A549 (cell line): ENCODE measurements around the gene YLPM1.

ENCODE experiments used
- CHD2 ChIP-seq: fragments of 150-350 bp; IDR thresholded peaks from 2 replicates; pipeline ENCODE4 v1.6.1; 2014; ENCODE audit warnings: low read length; ENCODE audit not compliant: partially characterized antibody
- CHD4 ChIP-seq: fragments of 200-600 bp; sonication (generic); IDR thresholded peaks from 2 replicates; pipeline ENCODE4 v1.6.1; 2016; ENCODE audit warnings: antibody characterized with exemption, mild to moderate bottlenecking, borderline replicate concordance
- EP300 ChIP-seq, 2 experiments: fragments of >200 bp; sonication (Bioruptor Twin); formaldehyde crosslinking; IDR thresholded peaks; 2 replicates in 1 of 2; 3 replicates in 1 of 2; pipeline ENCODE4 v1.6.1; 2016 to 2017
- ESRRA ChIP-seq: fragments of 150-350 bp; IDR thresholded peaks from 2 replicates; pipeline ENCODE4 v1.6.1; 2014; ENCODE audit warnings: mild to moderate bottlenecking, low read length, borderline replicate concordance
- KDM1A ChIP-seq: fragments of 200-600 bp; sonication (generic); IDR thresholded peaks from 2 replicates; pipeline ENCODE4 v1.6.1; 2016; ENCODE audit warnings: low read depth, mild to moderate bottlenecking
- POLR2A ChIP-seq: IDR thresholded peaks from 2 replicates; pipeline ENCODE4 v1.6.1; 2012; ENCODE audit warnings: mild to moderate bottlenecking, low read length
- TF ChIP-seq, protein P1 (sequence below): IDR thresholded peaks from 2 replicates; pipeline ENCODE4 v1.6.1; 2012
- TF ChIP-seq, protein P2 (sequence below): fragments of >200 bp; sonication (Bioruptor Twin); formaldehyde crosslinking; IDR thresholded peaks from 3 replicates; pipeline ENCODE4 v1.5.1; 2016

DNA sequence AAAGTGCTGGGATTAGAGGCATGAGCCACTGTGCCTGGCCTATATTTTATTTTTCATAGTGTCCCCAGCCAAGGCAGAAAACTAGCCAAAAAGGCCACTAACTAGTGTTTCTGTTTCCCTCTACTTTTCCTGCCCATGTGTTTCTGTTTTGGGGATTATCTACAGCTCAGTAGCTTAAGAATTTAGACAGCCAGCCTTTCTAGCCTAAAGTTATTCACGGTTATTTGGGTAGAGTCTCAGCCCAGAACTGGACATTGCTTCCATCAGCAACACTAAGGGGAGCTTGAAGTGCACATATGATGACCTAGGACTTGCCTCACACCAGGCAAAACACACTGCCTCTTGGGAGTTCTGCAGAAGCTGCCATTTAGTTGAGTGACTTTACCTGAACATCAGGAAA, 94.9 kb downstream of the YLPM1 start:
- no peak for TF ChIP-seq POLR2A
- TF ChIP-seq, protein P1, sequence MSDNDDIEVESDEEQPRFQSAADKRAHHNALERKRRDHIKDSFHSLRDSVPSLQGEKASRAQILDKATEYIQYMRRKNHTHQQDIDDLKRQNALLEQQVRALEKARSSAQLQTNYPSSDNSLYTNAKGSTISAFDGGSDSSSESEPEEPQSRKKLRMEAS, result no peak
- no peak for TF ChIP-seq ESRRA
- TF ChIP-seq, protein P2, sequence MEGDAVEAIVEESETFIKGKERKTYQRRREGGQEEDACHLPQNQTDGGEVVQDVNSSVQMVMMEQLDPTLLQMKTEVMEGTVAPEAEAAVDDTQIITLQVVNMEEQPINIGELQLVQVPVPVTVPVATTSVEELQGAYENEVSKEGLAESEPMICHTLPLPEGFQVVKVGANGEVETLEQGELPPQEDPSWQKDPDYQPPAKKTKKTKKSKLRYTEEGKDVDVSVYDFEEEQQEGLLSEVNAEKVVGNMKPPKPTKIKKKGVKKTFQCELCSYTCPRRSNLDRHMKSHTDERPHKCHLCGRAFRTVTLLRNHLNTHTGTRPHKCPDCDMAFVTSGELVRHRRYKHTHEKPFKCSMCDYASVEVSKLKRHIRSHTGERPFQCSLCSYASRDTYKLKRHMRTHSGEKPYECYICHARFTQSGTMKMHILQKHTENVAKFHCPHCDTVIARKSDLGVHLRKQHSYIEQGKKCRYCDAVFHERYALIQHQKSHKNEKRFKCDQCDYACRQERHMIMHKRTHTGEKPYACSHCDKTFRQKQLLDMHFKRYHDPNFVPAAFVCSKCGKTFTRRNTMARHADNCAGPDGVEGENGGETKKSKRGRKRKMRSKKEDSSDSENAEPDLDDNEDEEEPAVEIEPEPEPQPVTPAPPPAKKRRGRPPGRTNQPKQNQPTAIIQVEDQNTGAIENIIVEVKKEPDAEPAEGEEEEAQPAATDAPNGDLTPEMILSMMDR, result no peak
- no peak for TF ChIP-seq KDM1A
- no peak for TF ChIP-seq CHD2
- TF ChIP-seq CHD4, result no peak
- no peak for TF ChIP-seq EP300 (IDR thresholded peaks at IDR 0.05)
